Lung (tissue), 12 donors: ENCODE measurements around the gene COL11A1. TPM values are rescaled to one million over a fixed set of nuclear protein-coding genes. Genes with fewer than 3 reads are reported as not detected.
"Not testable (repeated sequence)": the region's sequence is repeated elsewhere in the genome, so short reads cannot be mapped to it uniquely, and the experiment has no call there.

ENCODE experiments used
- ATAC-seq: fragments of 200-7000 bp; cut with Tn5 transposase; one replicate; pipeline ENCODE4 v1.9.1; 2020; ENCODE audit warnings: moderate number of reproducible peaks; ENCODE audit not compliant: insufficient read depth, low FRiP score
- DNase-seq, 3 donors: peaks; one replicate each; pipeline ENCODE4 v3.0.0-alpha.2; 2013 to 2017
- H3K27ac ChIP-seq, 2 donors: one replicate each; pipeline ENCODE4 v1.5.1; 2013; ENCODE audit warnings: mild to moderate bottlenecking in 2 of 2, moderate library complexity in 2 of 2, control low read depth in 1 of 2, inconsistent platforms in 1 of 2, low read depth in 1 of 2, low read length in 1 of 2
- H3K27me3 ChIP-seq, 3 donors: one replicate each; pipeline ENCODE4 v1.5.1; 2013; ENCODE audit warnings: low read length in 2 of 3; ENCODE audit not compliant: control insufficient read depth in 3 of 3, insufficient read depth in 3 of 3
- H3K36me3 ChIP-seq, 4 donors: one replicate each; pipeline ENCODE4 v1.5.1; 2013; ENCODE audit warnings: low read length in 4 of 4, mild to moderate bottlenecking in 1 of 4, moderate library complexity in 1 of 4; ENCODE audit not compliant: control insufficient read depth in 4 of 4, insufficient read depth in 4 of 4
- H3K4me1 ChIP-seq, 5 donors: one replicate each; pipeline ENCODE4 v1.5.1; 2013; ENCODE audit warnings: low read length in 5 of 5, mild to moderate bottlenecking in 2 of 5, moderate library complexity in 1 of 5; ENCODE audit not compliant: control insufficient read depth in 5 of 5, insufficient read depth in 5 of 5
- H3K4me3 ChIP-seq: one replicate; pipeline ENCODE4 v1.5.1; 2013; ENCODE audit warnings: mild to moderate bottlenecking, control low read depth, moderate library complexity
- H3K9ac ChIP-seq, 2 donors: one replicate each; pipeline ENCODE4 v1.5.1; 2013; ENCODE audit warnings: low read length in 2 of 2, control low read depth in 1 of 2; ENCODE audit not compliant: insufficient read depth in 1 of 2
- H3K9me3 ChIP-seq, 4 donors: one replicate each; pipeline ENCODE4 v1.5.1; 2013; ENCODE audit warnings: low read length in 3 of 4, mild to moderate bottlenecking in 1 of 4, moderate library complexity in 1 of 4; ENCODE audit not compliant: control insufficient read depth in 4 of 4, insufficient read depth in 3 of 4
- WGBS, 2 donors: extraction: QIAGEN DNeasy Blood & Tissue Kit; methylation state at CpG; one replicate each; pipeline ENCODE4 v1.1.7; 2013; 5-methylcytosine and 5-hydroxymethylcytosine counted together
- polyA plus RNA-seq, 2 donors: library from polyadenylated mRNA; stranded (reverse); fragments of 200-250 nt; gene quantifications; one replicate each; pipeline ENCODE4 v1.2.1, GENCODE V29; 2013
- total RNA-seq, 2 donors: library from RNA; depleted of rRNA in 1 of 2; stranded (reverse); fragments of >200 nt in 1 of 2; gene quantifications; one replicate each; pipeline ENCODE4 v1.2.1, GENCODE V29; 2014 to 2021
- TF ChIP-seq, protein P1 (sequence below): IDR thresholded peaks from 2 replicates; pipeline ENCODE4 v1.5.1; 2012; ENCODE audit warnings: mild to moderate bottlenecking; ENCODE audit errors: control extremely low read depth, extremely low read depth
- donor health status: control.
- donor health status: control.
- donor health status: Bipolar disorder and iron deficiency.
- donor health status: healthy.
- donor health status: DM: yes; HTN: yes; CAD: no.

COL11A1 gene
- total and polyA plus RNA-seq, 4 donors: 0.33 to 7.5 (median 0.70) TPM

DNA sequence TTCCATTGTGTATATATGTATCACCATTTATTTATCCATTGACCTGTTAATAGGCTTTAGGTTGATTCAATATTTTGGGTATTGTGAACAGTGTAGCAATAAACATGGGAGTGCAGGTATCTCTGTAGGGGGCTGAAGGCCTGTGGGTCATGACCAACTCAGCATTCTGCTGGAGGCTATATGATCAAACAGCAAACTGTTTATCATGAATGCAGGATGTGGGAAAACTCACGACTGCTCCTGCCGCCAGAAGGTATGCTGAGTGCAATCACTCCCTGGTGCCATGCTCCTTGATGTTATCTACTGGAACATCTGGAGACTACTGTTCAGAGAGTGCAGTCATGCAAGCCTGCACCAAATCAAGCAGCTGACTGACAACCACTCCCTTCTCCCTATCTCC lies 275.2 kb downstream of the COL11A1 start:
- 77% methylated on average over 2 of the region's 2 CpGs for WGBS, 2 donors
- TF ChIP-seq, protein P1, sequence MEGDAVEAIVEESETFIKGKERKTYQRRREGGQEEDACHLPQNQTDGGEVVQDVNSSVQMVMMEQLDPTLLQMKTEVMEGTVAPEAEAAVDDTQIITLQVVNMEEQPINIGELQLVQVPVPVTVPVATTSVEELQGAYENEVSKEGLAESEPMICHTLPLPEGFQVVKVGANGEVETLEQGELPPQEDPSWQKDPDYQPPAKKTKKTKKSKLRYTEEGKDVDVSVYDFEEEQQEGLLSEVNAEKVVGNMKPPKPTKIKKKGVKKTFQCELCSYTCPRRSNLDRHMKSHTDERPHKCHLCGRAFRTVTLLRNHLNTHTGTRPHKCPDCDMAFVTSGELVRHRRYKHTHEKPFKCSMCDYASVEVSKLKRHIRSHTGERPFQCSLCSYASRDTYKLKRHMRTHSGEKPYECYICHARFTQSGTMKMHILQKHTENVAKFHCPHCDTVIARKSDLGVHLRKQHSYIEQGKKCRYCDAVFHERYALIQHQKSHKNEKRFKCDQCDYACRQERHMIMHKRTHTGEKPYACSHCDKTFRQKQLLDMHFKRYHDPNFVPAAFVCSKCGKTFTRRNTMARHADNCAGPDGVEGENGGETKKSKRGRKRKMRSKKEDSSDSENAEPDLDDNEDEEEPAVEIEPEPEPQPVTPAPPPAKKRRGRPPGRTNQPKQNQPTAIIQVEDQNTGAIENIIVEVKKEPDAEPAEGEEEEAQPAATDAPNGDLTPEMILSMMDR: no peak

DNA sequence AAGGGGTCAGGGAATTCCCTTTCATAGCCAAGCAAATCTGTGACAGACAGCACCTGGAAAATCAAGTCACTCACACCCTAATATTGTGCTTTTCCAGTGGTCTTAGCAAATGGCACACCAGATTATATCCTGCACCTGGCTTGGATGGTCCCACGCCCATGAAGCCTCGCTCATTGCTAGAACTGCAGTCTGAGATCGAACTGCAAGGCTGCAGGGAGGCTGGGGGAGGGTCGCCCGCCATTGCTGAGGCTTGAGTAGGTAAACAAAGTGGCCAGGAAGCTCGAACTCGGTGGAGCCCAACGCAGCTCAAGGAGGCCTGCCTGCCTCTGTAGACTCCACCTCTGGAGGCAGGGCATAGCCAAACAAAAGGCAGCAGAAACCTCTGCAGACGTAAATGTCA lies 281.6 kb downstream of the COL11A1 start:
- H3K9me3 ChIP-seq, H3K27ac ChIP-seq, H3K4me1 ChIP-seq, H3K4me3 ChIP-seq, H3K36me3 ChIP-seq, H3K27me3 ChIP-seq, DNase-seq, ATAC-seq, H3K9ac ChIP-seq: not testable (repeated sequence)
- WGBS, 2 donors: 83 to 84% methylated on average over 9 of the region's 9 CpGs

More for the DNA sequence above, 275.2 kb downstream of the COL11A1 start:
- Histone ChIP-seq H3K9me3 (peaks cover 0 to 3% (median 0%) of the 10 kb centered on the region in 4 donors), H3K4me3 (no peak overlapping the region), H3K27ac (no peak overlapping the region), H3K4me1 (no peaks in the 10 kb centered on the region), H3K36me3 (no peaks in the 10 kb centered on the region), H3K9ac (no peak overlapping the region), H3K27me3 (no peaks in the 10 kb centered on the region)
- DNase-seq (no peak), ATAC-seq (no peak)
